Neural cell (in vitro differentiated cells): ENCODE results near the gene NBR1. TPM values are rescaled to one million over a fixed set of nuclear protein-coding genes. Genes with fewer than 3 reads are reported as not detected.

Source experiments
- H2AFZ ChIP-seq: fragments of 200-600, 300-800 bp; sonication (generic), shearing (Covaris generic); 2 replicates; pipeline ENCODE4 v1.6.0; 2014; ENCODE audit warnings: low read depth, mild to moderate bottlenecking, antibody characterized with exemption, low read length, moderate library complexity
- H3F3A ChIP-seq: fragments of 200-600 bp; shearing (Covaris generic); 2 replicates; pipeline ENCODE4 v1.6.1; 2016; ENCODE audit warnings: mild to moderate bottlenecking, moderate library complexity, mixed read lengths, antibody characterized with exemption, low read length; ENCODE audit not compliant: insufficient read depth, poor library complexity, severe bottlenecking
- H3K27ac ChIP-seq: fragments of 200-600, 300-800 bp; sonication (generic), shearing (Covaris generic); 2 replicates; pipeline ENCODE4 v1.5.1; 2014; ENCODE audit warnings: mild to moderate bottlenecking, low read length, moderate library complexity
- H3K27me3 ChIP-seq: fragments of 300-800, 200-600 bp; sonication (generic), shearing (Covaris generic); 2 replicates; pipeline ENCODE4 v1.6.0; 2014; ENCODE audit warnings: mild to moderate bottlenecking, low read depth, low read length, moderate library complexity; ENCODE audit not compliant: insufficient read depth
- H3K36me3 ChIP-seq: fragments of 300-800, 200-600 bp; sonication (generic), shearing (Covaris generic); 2 replicates; pipeline ENCODE4 v1.5.1; 2014; ENCODE audit warnings: mild to moderate bottlenecking, antibody characterized with exemption, low read length, moderate library complexity; ENCODE audit not compliant: insufficient read depth
- H3K4me2 ChIP-seq: fragments of 300-800, 200-600 bp; sonication (generic), shearing (Covaris generic); 2 replicates; pipeline ENCODE4 v1.6.0; 2014; ENCODE audit warnings: mild to moderate bottlenecking, low read length
- H3K4me3 ChIP-seq: fragments of 300-800, 200-600 bp; sonication (generic), shearing (Covaris generic); 2 replicates; pipeline ENCODE4 v1.5.1; 2014; ENCODE audit warnings: mild to moderate bottlenecking, low read length, moderate library complexity
- H3K79me2 ChIP-seq: fragments of 200-600 bp; shearing (Covaris generic); replicated peaks from 2 replicates; pipeline ENCODE4 v1.6.0; 2014; ENCODE audit warnings: mild to moderate bottlenecking, low read length, moderate library complexity; ENCODE audit not compliant: insufficient read depth
- H3K9ac ChIP-seq: fragments of 300-800, 200-600 bp; sonication (generic), shearing (Covaris generic); 2 replicates; pipeline ENCODE4 v1.6.1; 2016; ENCODE audit warnings: mild to moderate bottlenecking, low read length, mixed read lengths
- H3K9me2 ChIP-seq: fragments of 200-600 bp; shearing (Covaris generic); 2 replicates; pipeline ENCODE4 v1.6.1; 2016; ENCODE audit warnings: mild to moderate bottlenecking, low read length, mixed read lengths; ENCODE audit not compliant: insufficient read depth
- H3K9me3 ChIP-seq: fragments of 200-600, 300-800 bp; sonication (generic), shearing (Covaris generic); 2 replicates; pipeline ENCODE4 v1.6.1; 2016; ENCODE audit warnings: mild to moderate bottlenecking, mixed run types, low read length, moderate library complexity, mixed read lengths
- H4K20me1 ChIP-seq: fragments of 200-600 bp; shearing (Covaris generic); 2 replicates; pipeline ENCODE4 v1.6.1; 2016; ENCODE audit warnings: mild to moderate bottlenecking, mixed run types; ENCODE audit not compliant: insufficient read depth
- CTCF ChIP-seq: fragments of 450-650 bp; IDR thresholded peaks from 2 replicates; pipeline ENCODE4 v1.5.1; 2014; ENCODE audit warnings: antibody characterized with exemption, mild to moderate bottlenecking, moderate library complexity; ENCODE audit not compliant: poor library complexity, severe bottlenecking
- EP300 ChIP-seq: fragments of 450-650 bp; conservative IDR thresholded peaks from 2 replicates; pipeline ENCODE4 v1.6.1; 2014; ENCODE audit warnings: antibody characterized with exemption, mild to moderate bottlenecking, moderate library complexity; ENCODE audit not compliant: poor library complexity, severe bottlenecking
- EZH2 ChIP-seq: fragments of 200-600, 300-800 bp; shearing (Covaris generic), sonication (generic); IDR thresholded peaks from 2 replicates; pipeline ENCODE4 v1.6.1; 2014; ENCODE audit warnings: antibody characterized with exemption, low read length, borderline replicate concordance, mild to moderate bottlenecking; ENCODE audit not compliant: insufficient read depth, poor library complexity, severe bottlenecking
- MXI1 ChIP-seq: fragments of 450-650 bp; conservative IDR thresholded peaks from 2 replicates; pipeline ENCODE4 v1.6.1; 2014; ENCODE audit warnings: antibody characterized with exemption, mild to moderate bottlenecking; ENCODE audit not compliant: poor library complexity, severe bottlenecking
- POLR2AphosphoS5 ChIP-seq: IDR thresholded peaks from 2 replicates; pipeline ENCODE4 v1.6.1; 2012
- RAD21 ChIP-seq: fragments of 450-650 bp; conservative IDR thresholded peaks from 2 replicates; pipeline ENCODE4 v1.6.1; 2014; ENCODE audit warnings: antibody characterized with exemption, mild to moderate bottlenecking, moderate library complexity
- REST ChIP-seq: IDR thresholded peaks from 2 replicates; pipeline ENCODE4 v1.6.1; 2012; ENCODE audit warnings: borderline replicate concordance
- SMC3 ChIP-seq: fragments of 450-650 bp; conservative IDR thresholded peaks from 2 replicates; pipeline ENCODE4 v1.6.1; 2014; ENCODE audit warnings: antibody characterized with exemption, mild to moderate bottlenecking, moderate library complexity; ENCODE audit not compliant: poor library complexity
- TAF1 ChIP-seq: IDR thresholded peaks from 2 replicates; pipeline ENCODE4 v1.6.1; 2012; ENCODE audit warnings: low read depth
- polyA plus RNA-seq: library from polyadenylated mRNA; depleted of rRNA; stranded (reverse); fragments of >200 nt; gene quantifications from 2 replicates; pipeline ENCODE4 v1.2.3, GENCODE V29; 2014

NBR1 gene
- polyA plus RNA-seq, 1 donor from 2014 or later, result 62.4 TPM

- Histone ChIP-seq H3K27ac (no peak overlapping the region), H3K79me2 (no peaks in the 10 kb centered on the region), H2AFZ (no peak overlapping the region), H3K9me2 (no peaks in the 10 kb centered on the region), H3K9me3 (no peaks in the 10 kb centered on the region), H3K4me3 (no peak overlapping the region), H3F3A (no peaks in the 10 kb centered on the region), H3K9ac (no peak overlapping the region), H4K20me1 (no peaks in the 10 kb centered on the region), H3K27me3 (no peaks in the 10 kb centered on the region), H3K4me2 (no peak overlapping the region), H3K36me3 (peaks cover 8% of the 10 kb centered on the region)
- TF ChIP-seq TAF1, result no peak
- no peak for TF ChIP-seq SMC3
- no peak for TF ChIP-seq POLR2AphosphoS5
- no peak for TF ChIP-seq MXI1
- TF ChIP-seq EZH2, result no peak
These were observed 42.5 kb downstream of the NBR1 start for GRCh38 chr17:43213545-43213944.

GRCh38 chr17:43215341-43215740 lies 44.3 kb downstream of the NBR1 start:
- Histone ChIP-seq H3K27me3 (no peaks in the 10 kb centered on the region), H3K9me2 (no peaks in the 10 kb centered on the region), H3K36me3 (peaks cover 8% of the 10 kb centered on the region), H3F3A (no peaks in the 10 kb centered on the region), H4K20me1 (no peaks in the 10 kb centered on the region), H3K4me2 (no peak overlapping the region), H3K27ac (no peak overlapping the region), H3K9ac (no peak overlapping the region), H3K9me3 (no peaks in the 10 kb centered on the region), H3K79me2 (no peaks in the 10 kb centered on the region), H2AFZ (no peak overlapping the region), H3K4me3 (no peak overlapping the region)
- TF ChIP-seq TAF1 (no peak), EZH2 (no peak), POLR2AphosphoS5 (no peak), CTCF (no peak)

- Histone ChIP-seq H3F3A (no peaks in the 10 kb centered on the region), H3K4me3 (no peak overlapping the region), H4K20me1 (no peaks in the 10 kb centered on the region), H3K9me3 (no peaks in the 10 kb centered on the region), H3K36me3 (peaks cover 2% of the 10 kb centered on the region), H3K9ac (no peak overlapping the region), H3K9me2 (no peaks in the 10 kb centered on the region), H2AFZ (no peak overlapping the region), H3K4me2 (no peak overlapping the region), H3K79me2 (no peaks in the 10 kb centered on the region), H3K27ac (no peak overlapping the region), H3K27me3 (no peaks in the 10 kb centered on the region)
- no peak for TF ChIP-seq MXI1
- no peak for TF ChIP-seq POLR2AphosphoS5
- TF ChIP-seq TAF1, result no peak
- TF ChIP-seq CTCF, result no peak
- TF ChIP-seq EP300, result no peak
- TF ChIP-seq REST, result no peak
- TF ChIP-seq RAD21, result no peak
- no peak for TF ChIP-seq SMC3
- TF ChIP-seq EZH2, result no peak
These were observed 45.4 kb downstream of the NBR1 start for GRCh38 chr17:43216369-43216761.
